PC-9 (cell line): ENCODE data around the gene LILRB4. TPM values are rescaled to one million over a fixed set of nuclear protein-coding genes. Genes with fewer than 3 reads are reported as not detected.
"Not testable (repeated sequence)": the region's sequence is repeated elsewhere in the genome, so short reads cannot be mapped to it uniquely, and the experiment has no call there.

Experiments
- BruUV-seq: library from RNA; stranded (reverse); fragments of 400-500 nt; replicated peaks from 2 replicates; lab custom pipeline; 2021; lab: Mats Ljungman, UMichigan
- CTCF ChIA-PET: fragments of 300-600 bp; sonication (Branson Sonifier 250); formaldehyde crosslinking; loops from one replicate; lab custom pipeline; 2022; ENCODE audit warnings: antibody characterized with exemption; lab: Charles Lee
- POLR2A ChIA-PET: fragments of 300-600 bp; sonication (Branson Sonifier 250); formaldehyde crosslinking; loops from one replicate; lab custom pipeline; 2022; ENCODE audit warnings: antibody characterized with exemption; ENCODE audit not compliant: unreplicated experiment; lab: Charles Lee
- DNase-seq, 2 experiments: peaks; one replicate each; pipeline versions ENCODE4 v3.0.0 to v3.0.0-alpha.2; 2015 to 2022; ENCODE audit warnings: mixed read lengths in 1 of 2
- H2AFZ ChIP-seq: fragments of 200-600 bp; sonication (generic); 2 replicates; pipeline ENCODE4 v1.8.1; 2017; ENCODE audit warnings: antibody characterized with exemption
- H3F3A ChIP-seq: fragments of 200-600 bp; sonication (generic); 2 replicates; pipeline ENCODE4 v1.8.1; 2017; ENCODE audit warnings: antibody characterized with exemption, mild to moderate bottlenecking, low read depth; ENCODE audit not compliant: insufficient read depth
- H3K27ac ChIP-seq: fragments of 200-600 bp; sonication (generic); 2 replicates; pipeline ENCODE4 v1.6.1; 2016; ENCODE audit warnings: mixed run types
- H3K27me3 ChIP-seq: fragments of 200-600 bp; sonication (generic); 2 replicates; pipeline ENCODE4 v1.6.1; 2016; ENCODE audit warnings: low read depth, mixed run types; ENCODE audit not compliant: insufficient read depth
- H3K36me3 ChIP-seq: fragments of 200-600 bp; sonication (generic); 2 replicates; pipeline ENCODE4 v1.6.1; 2016; ENCODE audit warnings: low read depth, mixed run types
- H3K4me1 ChIP-seq: fragments of 200-600 bp; sonication (generic); replicated peaks from 2 replicates; pipeline ENCODE4 v1.6.1; 2016; ENCODE audit warnings: mixed run types; ENCODE audit not compliant: insufficient read depth
- H3K4me2 ChIP-seq: fragments of 200-600 bp; sonication (generic); 2 replicates; pipeline ENCODE4 v1.6.1; 2017; ENCODE audit warnings: mixed run types
- H3K4me3 ChIP-seq: fragments of 200-600 bp; sonication (generic); 2 replicates; pipeline ENCODE4 v1.6.1; 2016; ENCODE audit warnings: mixed run types
- H3K79me2 ChIP-seq: fragments of 200-600 bp; sonication (generic); 2 replicates; pipeline ENCODE4 v1.6.1; 2017; ENCODE audit warnings: low read depth, mixed run types
- H3K9me2 ChIP-seq: fragments of 200-600 bp; sonication (generic); 2 replicates; pipeline ENCODE4 v1.8.1; 2017; ENCODE audit warnings: mild to moderate bottlenecking; ENCODE audit not compliant: insufficient read depth
- H3K9me3 ChIP-seq: fragments of 200-600 bp; sonication (generic); 2 replicates; pipeline ENCODE4 v1.8.1; 2016; ENCODE audit warnings: low read depth; ENCODE audit not compliant: insufficient read depth
- H4K20me1 ChIP-seq: fragments of 200-600 bp; sonication (generic); 2 replicates; pipeline ENCODE4 v1.8.1; 2017; ENCODE audit not compliant: insufficient read depth
- CTCF ChIP-seq: fragments of 200-600 bp; sonication (generic); conservative IDR thresholded peaks from 2 replicates; pipeline ENCODE4 v1.6.1; 2017; ENCODE audit warnings: mixed run types, antibody characterized with exemption, mild to moderate bottlenecking, moderate library complexity
- EZH2 ChIP-seq: fragments of 200-600 bp; sonication (generic); IDR thresholded peaks from 2 replicates; pipeline ENCODE4 v1.8.0; 2017; ENCODE audit warnings: antibody characterized with exemption, low read depth
- intact Hi-C: fragments of 100-400 bp; cut with micrococcal nuclease; formaldehyde crosslinking; loops from one replicate; pipeline ENCODE4 v1.10.0; 2022; ENCODE audit not compliant: unreplicated experiment
- total RNA-seq: library from RNA; stranded (reverse); gene quantifications from 2 replicates; pipeline ENCODE4 v1.2.3, GENCODE V29; 2021

LILRB4 gene
- total RNA-seq, 1 experiment from 2014 or later, result not detected

DNA sequence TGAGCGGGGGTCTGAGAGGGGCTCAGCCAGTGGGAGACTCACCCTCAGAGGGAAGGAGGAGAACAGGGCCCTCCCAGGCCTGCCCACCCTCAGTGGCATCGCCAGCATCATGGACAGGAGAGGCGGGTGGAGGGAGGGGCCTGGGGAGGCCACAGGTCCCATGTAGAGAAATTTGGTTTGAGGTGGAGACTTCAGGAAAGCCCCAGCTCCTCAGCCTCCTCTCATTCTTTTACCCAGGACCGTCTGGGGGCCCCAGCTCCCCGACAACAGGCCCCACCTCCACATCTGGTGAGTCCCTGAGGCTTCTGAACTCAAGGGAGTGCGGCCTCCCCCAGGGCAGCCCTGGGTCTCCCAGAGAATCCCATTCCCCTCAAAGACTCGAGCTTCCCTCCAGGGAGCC is 29.4 kb upstream of the LILRB4 start:
- Histone ChIP-seq H3F3A (no peaks in the 10 kb centered on the region), H2AFZ (no peak overlapping the region), H3K9me3 (no peaks in the 10 kb centered on the region), H3K4me2 (no peak overlapping the region), H3K27ac (no peak overlapping the region), H3K9me2 (no peaks in the 10 kb centered on the region), H3K36me3 (no peaks in the 10 kb centered on the region), H4K20me1 (no peaks in the 10 kb centered on the region), H3K27me3 (peaks cover 98% of the 10 kb centered on the region), H3K79me2 (no peaks in the 10 kb centered on the region), H3K4me3 (no peak overlapping the region), H3K4me1 (no peaks in the 10 kb centered on the region)
- POLR2A ChIA-PET, result no interaction called here
- no peak for TF ChIP-seq EZH2
- TF ChIP-seq CTCF, result no peak
- DNase-seq, result no peak
- CTCF ChIA-PET, result no interaction called here
- no TSS peak for BruUV-seq
- intact Hi-C loops, result no loop called here

DNA sequence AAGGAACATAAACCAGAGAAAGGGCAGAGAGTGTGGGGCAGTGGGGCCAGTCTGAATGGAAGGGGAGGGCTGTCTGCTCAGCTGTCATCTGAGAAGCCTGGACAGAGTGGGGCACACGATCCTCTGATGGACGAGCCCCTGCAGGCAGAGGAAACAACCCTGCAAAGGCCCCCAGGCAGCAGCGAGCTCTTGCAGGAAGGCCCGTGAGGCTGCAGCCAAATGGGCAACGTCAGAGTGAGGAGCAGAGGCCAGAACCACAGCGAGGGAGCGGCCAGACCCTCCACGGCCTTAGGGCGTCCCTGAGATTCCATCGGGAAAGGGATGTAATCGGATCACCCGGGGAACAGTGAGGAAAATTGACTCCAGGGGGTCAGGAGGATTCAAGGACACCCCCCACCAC is 26.7 kb upstream of the LILRB4 start:
- CTCF ChIA-PET, H2AFZ ChIP-seq, H3K4me1 ChIP-seq, H3K9me2 ChIP-seq, intact Hi-C loops, H4K20me1 ChIP-seq, H3K36me3 ChIP-seq, POLR2A ChIA-PET, DNase-seq, H3F3A ChIP-seq, H3K9me3 ChIP-seq, H3K4me2 ChIP-seq, H3K79me2 ChIP-seq, BruUV-seq, H3K27ac ChIP-seq, H3K4me3 ChIP-seq: not testable (repeated sequence)
- peaks cover 98% of the 10 kb centered on the region for H3K27me3 ChIP-seq

DNA sequence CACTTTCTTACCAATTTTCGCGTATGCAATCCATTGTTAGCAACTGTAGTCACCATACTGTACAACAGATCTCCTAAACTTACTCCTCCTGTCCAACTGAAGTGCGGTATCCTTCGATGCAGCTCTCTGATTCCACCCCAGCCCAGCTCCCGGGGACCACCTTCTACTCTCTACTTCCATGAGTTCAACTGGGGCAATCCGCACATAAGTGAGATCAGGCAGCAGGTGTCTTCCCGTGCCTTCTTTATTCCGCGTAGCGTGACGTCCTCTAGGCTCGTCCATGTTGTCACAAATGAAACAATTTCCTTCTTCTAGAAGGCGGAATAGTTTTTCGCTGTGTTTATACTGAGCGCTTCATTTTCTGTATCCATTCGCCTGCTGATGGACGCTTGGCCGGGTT is 24.1 kb upstream of the LILRB4 start:
- TF ChIP-seq CTCF (no peak), EZH2 (no peak)
- CTCF ChIA-PET, result no interaction called here

GRCh38 chr19:54642953-54643352 is 19.8 kb upstream of the LILRB4 start:
- CTCF ChIA-PET, H3K27ac ChIP-seq, H3F3A ChIP-seq, H3K4me3 ChIP-seq, H3K4me2 ChIP-seq, POLR2A ChIA-PET, intact Hi-C loops, H3K9me2 ChIP-seq, H3K9me3 ChIP-seq, H3K79me2 ChIP-seq, BruUV-seq, H4K20me1 ChIP-seq, H2AFZ ChIP-seq, H3K4me1 ChIP-seq, DNase-seq, H3K36me3 ChIP-seq: not testable (repeated sequence)
- H3K27me3 ChIP-seq, result peaks cover 90% of the 10 kb centered on the region

More for the DNA sequence above, 24.1 kb upstream of the LILRB4 start:
- Histone ChIP-seq H3K9me2 (no peaks in the 10 kb centered on the region), H3F3A (no peaks in the 10 kb centered on the region), H3K36me3 (no peaks in the 10 kb centered on the region), H3K27ac (no peak overlapping the region), H2AFZ (no peak overlapping the region), H3K4me1 (no peaks in the 10 kb centered on the region), H3K4me2 (no peak overlapping the region), H3K4me3 (no peak overlapping the region), H3K9me3 (0 out of 2 replicates have a peak, but pooled peaks cover 4% of the 10 kb centered on the region), H3K27me3 (peaks cover 96% of the 10 kb centered on the region), H3K79me2 (no peaks in the 10 kb centered on the region), H4K20me1 (no peaks in the 10 kb centered on the region; the same call in 1 of the 2 replicates)
- no TSS peak for BruUV-seq
- intact Hi-C loops, result no loop called here
- POLR2A ChIA-PET, result no interaction called here
- no peak for DNase-seq

DNA sequence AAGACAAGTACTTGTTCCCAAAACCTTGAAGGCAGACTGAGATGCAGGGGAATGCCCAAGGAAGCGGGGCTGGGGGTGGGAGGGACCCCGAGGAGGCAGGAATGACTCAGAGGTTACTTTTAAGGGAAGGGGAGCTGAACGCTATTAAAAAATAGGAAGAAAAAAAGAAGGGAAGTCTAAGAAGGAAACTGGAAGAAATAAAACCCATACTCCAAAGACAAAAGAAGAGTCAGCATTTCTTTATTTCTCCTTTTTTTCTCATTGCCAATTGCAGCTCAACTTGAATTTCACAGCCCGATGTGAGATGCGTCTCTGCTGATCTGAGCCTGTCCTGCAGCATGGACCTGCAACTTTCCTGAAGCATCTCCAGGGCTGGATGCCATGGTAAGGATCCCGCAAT is 19.2 kb upstream of the LILRB4 start:
- H3K79me2 ChIP-seq, H3K27ac ChIP-seq, H3K4me3 ChIP-seq, POLR2A ChIA-PET, H2AFZ ChIP-seq, DNase-seq, H3K9me2 ChIP-seq, CTCF ChIA-PET, H3F3A ChIP-seq, BruUV-seq, H4K20me1 ChIP-seq, H3K4me2 ChIP-seq, H3K36me3 ChIP-seq, H3K4me1 ChIP-seq, H3K9me3 ChIP-seq, intact Hi-C loops: not testable (repeated sequence)
- peaks cover 91% of the 10 kb centered on the region for H3K27me3 ChIP-seq
